CD4-positive, alpha-beta T cell treated with Interleukin-6 at 100 ng/mL for 8 hours (primary cell): Measurements from ENCODE around the gene MEX3A.
A peak's percentile ranks its signal among the peaks of the same experiment; 100 is the strongest.

ENCODE experiments used
- DNase-seq: peaks from one replicate; pipeline ENCODE4 v3.0.0-alpha.2; 2020; ENCODE audit warnings: mixed read lengths, low spot score

MEX3A gene

DNA sequence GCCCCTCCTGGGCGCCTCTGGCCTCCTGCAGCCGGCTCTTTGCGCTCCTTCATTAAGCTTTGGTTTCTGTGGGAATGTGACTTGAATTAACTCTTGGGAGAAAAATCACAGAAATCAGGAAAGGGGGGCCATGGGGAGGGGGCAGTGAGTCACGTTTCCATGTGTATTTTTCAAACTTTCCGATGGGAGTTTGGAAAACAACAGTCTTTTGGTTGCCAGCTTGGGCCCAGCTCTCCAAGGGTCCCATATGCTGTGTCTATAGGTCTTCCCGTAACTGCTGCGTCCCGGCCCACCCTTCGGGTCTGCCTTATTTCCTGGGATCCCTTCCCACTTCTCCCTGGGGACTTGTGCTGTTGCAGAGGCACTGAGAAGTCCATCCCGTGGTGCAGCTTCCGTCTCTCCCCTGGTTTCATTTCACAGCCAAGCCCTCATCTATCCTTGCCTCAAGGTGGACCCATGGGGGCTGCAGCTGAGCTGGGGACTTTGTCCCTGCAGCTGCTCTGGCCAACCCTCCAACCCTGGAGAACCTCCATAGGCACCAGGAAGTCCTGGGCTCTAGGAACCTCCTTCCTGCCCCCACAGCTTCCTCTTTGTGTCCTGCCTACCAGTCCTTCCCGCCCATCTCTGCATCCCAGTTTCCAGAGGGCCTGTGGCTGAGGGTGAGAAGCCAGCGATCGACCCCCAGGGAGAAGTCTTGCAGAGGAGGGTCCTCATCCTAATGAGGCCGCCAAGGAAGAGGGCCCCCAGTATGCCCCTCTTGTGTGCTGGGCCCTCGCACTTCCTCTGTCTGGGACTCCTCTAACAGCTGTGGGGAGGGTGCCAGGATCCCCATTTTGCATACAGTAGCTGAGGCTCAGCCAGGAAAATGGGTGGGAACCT is 20.6 kb upstream of the MEX3A start:
- no peak for DNase-seq

DNA sequence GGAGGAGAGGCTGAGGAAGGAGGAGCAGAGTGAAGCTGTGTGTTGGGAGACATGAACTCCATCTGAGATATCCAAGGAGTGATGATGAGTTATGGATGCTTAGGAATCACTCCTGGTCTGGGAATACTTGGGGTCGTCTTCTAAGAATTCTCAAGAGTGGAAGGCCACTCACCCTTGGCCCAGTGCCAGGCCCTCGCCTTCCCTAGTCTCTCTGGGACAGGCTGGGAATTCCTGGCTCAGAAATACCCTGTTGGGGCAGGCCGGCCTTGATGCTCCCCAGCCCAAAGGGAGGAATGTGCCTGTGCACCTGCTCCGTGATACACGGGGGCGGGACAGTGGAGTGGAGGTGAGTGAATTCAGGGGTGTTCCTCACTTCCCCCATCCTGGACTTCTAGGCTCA is 19.6 kb upstream of the MEX3A start:
- DNase-seq, result no peak

DNA sequence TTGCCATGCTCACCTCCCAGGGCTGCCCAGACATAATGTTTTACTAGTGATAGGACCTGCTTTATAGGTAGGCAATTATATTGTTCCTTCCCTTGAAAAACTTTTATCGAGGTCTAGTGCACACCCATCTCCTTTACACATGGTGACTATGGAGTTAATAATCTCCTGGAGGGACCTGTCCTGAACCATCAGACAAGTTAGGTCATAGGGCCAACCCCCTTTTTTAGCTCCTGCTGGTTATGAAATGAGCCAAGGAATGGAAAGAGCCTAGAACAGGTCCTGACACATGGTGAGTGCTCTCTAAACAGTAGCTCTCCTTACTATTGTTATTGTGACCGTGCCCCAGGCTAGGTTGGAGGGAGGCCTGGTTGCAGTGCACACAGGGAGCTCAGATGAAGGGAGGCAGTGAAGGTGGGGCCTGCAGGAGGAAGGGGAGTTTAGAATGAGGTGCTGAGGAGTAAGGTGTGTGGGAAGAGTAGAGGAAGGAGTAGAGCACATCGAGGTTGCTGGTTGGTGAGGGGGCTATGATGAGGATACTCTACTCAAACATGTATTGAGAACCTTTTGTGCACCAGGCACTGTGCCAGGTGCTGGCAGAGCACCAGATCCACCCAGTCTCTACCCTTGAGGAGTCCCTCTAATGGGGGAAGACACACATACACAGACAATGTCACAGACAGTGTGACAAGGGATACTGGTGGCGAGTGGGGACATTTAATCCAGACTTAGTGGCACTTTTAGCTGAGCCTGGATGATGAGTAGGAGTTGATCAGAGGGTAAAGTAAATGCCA is 18.1 kb upstream of the MEX3A start:
- DNase-seq, result no peak

DNA sequence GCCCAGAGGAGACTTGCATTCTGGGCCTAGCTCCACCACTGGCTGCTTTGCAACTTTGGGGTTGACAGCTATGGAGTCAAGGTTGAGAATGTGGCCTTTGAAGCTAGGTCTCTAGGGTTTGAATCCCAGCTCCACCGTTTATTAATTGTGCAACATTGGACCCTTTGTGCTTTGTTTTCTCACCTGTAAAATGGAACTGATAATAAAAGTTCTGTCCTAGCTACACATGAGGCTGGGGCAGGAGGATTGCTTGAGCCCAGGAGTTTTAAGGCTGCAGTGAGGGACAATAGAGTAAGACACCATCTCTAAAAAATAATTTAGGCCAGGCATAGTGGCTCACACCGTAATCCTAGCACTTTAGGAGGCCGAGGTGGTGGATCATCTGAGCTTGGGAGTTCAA is 17.0 kb upstream of the MEX3A start:
- DNase-seq, result no peak

DNA sequence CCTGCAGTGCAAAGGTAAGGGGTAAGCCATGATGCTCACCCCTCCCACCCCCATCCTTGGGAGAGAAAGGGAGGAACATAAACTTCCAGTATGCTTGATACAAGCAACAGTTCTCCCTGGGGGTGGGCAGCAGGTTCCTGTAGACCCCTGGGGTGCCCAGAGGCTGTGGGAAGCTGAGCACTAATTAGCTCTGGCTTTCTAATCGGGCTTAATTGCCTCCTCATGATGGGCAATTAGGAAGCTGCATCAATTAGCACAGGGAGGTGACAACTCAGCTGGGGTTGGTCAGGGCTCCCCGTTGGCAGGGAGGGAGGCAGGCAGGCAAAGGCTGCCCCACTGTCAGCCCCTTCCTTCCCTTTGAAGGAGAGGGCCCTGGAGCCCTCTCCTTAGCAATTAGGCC is 16.5 kb upstream of the MEX3A start:
- no peak for DNase-seq

DNA sequence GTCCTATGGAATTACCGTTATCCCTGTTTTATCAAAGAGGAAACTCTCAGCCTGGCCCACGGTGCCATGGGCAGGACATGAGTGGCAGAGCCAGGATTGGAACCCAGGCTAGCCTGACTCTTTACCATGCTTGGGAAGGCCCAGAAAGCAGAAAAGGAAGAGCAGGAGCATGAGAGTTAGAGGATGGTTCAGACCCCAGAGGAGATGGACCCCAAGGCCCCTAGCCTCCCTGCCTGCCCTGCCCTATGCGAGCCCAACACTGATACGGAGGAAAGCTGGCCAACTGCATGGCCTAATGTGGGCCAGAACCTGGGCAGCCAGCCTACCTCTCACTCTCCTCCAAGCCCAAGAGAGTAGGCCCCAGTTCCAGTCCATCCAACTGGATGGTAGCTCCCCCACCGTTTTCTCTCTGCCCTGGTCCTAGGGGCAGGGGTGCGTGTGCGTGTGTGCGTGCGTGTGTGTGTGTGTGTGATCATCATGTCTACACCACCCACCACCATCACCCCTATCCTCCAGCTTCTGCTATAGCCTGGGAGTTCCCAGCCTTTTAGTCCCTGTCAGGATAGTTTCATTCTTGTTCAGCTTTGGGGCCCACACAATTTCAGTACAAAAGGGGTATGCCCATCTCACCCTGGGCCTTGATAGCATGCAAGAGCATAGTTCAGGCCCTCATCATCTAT is 15.4 kb upstream of the MEX3A start:
- DNase-seq, result no peak

DNA sequence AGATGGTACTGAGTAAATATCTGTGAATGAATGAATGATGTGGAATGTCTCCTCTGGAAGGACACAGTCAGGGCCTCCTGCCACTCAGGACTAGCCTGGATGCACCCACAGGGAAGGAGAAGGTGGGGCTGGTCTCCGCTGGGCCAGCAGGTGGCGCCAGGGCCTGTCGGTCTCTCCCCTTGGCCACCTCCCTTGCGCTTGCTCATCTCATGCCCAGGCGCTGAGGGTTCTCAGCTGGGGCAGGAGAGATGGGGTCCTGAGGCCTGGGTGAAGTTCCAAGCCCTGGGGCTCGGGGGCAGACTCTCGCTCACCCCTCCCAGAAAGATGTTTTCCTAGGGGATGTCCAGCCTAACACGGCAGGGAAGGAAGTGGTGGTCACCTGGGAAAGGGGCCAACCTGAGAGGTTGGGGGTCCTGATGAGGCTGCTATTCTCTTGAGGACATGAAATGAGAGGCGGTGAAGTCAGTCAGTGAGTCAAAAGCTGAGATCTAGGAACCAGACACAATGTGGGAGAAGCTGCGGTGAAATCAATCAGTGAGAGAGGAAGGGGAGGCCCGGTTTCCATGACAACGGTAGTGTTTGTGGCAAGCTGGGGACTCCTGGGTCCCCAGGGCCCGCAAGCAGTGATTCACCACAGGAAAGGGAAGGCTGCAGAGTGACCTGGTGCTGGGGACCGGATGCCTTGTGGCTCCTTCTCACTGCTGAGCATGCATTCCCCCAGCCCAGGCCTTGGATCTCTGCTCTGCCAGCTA is 14.6 kb upstream of the MEX3A start:
- DNase-seq, result peak; percentile 91

DNA sequence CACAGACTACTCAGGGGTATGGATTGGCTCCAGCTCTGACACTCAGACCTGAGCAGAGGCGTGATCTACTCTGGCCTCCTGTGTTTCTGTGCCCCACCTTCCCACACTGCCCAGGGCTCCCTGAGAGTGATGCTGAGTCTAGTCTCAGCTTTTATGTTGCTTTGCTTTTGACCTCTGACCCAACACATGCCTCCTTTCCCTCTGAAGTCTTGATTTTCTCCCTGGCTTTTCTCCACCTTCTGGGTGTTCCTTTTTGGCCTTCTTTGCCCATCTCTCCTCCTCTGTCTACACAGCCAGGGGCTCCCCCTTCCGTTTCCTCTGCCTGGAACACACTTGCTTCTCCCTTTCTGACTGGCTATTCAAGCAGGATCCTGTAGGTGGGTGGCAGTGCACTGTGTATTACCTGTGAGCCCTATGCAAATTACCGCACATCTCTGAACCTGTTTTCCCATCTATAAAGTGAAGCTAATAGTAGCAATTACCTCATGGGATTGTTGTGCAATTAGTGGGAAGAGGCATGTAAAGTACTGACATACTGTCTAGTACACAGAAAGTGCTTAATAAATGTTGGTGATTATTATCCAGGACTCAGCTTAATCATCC is 13.7 kb upstream of the MEX3A start:
- DNase-seq, result no peak

DNA sequence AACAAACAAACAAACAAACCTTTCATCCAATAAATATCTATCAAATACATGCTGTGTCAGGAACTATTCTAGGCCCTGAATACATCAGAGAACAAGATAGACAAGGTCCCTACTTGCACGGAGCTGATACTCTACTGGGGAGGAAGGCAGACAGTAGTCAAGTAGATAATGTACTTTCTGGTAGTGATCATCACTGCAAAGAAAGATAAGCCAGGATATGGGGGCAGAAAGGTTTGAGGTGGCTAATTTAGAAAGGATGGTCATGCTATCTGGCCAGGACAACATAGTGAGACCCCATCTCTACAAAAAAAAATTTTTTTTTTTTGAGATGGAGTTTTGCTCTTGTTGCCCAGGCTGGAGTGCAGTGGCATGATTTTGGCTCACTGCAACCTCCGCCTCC is 9.3 kb upstream of the MEX3A start:
- no peak for DNase-seq

DNA sequence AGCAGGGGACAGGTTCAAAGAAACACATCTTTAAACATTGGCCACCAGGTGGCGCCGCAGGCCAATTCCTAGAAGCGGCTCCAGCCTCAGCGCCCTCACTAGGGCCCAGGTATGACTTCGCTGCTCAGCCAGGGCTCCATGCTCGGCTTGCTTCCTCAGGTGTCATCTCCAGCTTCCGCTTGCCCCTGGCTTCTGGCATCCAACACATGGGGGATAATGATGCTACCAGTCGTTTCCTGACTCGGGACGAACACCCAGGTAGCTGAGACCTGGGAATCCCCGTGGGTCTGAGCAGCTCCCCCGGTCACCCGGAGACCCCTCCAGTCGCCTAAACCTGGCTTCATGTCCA is 8.5 kb upstream of the MEX3A start:
- DNase-seq, result peak; percentile 87

DNA sequence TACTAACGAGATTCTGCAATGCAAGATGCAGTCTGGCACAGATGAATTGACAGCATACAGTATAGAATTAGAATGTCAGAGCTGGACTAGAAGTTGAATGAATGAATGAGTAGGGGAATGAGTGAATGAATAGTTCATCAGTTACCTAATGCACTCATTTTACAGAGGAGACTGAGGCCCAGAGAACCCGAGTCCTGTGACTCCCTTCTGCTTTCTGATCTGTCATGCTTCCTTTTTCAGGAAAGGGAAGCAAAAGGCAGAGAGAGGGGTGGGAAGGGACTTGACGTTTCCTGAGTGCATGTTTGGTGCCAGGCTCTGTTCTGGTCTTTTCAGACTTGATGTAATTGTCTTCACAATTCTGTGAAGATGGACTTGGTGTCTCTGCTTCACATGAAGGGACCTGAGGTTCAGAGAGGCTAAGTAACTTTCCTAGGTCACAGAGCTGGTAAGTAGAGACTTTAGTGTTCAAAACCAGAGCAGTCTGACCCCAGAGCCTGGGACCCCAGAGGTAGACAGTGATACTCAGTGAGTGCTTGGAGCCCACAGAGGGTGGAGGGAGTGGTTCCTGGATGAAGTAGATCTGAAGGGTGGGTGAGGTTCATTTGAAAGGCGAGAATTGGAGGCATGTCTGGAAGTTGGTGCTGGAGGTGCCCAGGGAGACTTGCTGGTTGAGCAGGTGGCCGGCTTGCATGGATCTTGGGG is 8.0 kb upstream of the MEX3A start:
- no peak for DNase-seq

DNA sequence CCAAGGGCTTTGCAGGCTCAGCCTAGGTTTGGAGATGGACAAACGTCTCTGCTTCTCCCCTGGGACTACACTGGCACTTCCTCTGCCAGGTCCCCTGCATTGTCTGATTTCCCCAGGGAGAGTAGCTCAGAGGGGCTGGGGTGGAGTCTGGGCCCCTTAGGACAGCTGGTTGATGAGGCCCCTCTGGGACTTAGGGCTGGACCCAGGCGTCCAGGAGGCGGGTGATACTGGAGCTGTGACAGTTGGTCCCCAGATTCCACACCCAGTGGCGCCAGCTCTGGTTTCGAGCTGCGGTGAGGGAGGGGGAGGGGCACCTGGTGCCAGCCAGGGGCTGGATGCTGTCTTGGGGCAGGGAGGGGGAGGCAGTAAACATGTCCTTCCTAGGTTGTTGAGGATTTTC is 7.4 kb upstream of the MEX3A start:
- no peak for DNase-seq

DNA sequence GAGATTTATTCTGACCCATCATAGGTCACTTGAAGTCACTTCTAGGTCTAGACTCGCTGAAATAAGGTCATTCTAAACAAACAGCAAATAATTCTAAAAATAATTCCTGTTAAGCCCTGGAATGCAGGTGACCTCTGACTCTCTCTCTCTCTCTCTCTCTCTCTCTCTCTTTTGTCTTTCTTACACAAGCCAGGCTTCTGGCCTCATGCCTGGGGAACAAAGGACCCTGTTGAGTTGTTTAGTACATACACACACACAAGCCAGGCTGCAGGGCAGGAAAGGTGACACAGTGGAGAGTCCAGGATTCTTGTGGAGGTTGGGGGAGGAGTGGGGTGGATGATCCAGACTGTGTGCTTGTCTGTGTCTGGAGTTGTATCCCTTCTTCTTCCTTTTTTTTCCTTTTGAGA is 4.0 kb upstream of the MEX3A start:
- no peak for DNase-seq

DNA sequence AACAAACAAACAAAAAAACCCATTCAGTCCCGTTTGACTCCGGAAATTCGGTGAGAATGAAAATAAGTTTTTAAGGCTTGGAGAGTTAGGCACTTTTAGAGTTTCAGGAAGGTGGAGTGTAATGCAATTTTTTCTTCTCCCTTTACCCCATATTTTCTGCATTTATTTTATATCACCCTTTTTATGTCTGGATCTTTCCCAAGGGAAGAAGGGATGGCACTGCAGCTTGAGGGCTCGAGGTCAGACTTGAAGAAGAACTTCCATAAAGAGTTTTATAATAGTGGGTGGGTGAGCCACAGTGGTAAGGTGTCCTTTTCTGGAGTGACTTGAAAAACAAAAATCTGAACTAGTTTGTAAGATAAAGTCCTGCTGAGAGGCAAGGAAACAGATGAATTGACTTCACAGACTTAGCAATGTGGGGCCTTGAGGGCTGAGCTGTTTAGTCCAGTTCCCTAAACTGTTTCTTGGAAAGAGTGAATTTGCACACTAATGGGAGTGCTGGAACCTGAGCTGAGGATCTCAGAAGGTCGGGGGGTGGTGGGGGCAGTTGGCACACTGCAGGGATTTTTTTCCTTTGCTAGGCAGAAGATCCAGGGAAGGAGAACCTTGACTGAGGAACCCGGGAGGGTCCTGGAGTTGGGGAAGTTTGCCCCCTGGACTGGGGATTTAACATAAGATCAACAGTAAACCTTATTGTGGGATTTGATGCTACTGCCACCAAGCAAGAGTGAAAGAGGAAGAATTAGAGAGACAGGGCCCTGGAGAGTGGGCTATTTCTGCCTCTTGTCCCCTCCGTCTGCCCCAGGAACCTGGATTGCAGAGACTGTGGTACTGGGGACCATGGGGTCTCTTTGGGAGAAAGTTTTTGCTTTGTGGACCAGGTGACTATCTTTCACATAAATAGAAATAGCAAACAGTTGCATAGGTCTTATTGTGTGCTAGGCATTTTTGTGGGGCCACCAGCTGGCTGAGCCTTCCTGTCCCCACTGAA is 1.8 kb upstream of the MEX3A start:
- no peak for DNase-seq

DNA sequence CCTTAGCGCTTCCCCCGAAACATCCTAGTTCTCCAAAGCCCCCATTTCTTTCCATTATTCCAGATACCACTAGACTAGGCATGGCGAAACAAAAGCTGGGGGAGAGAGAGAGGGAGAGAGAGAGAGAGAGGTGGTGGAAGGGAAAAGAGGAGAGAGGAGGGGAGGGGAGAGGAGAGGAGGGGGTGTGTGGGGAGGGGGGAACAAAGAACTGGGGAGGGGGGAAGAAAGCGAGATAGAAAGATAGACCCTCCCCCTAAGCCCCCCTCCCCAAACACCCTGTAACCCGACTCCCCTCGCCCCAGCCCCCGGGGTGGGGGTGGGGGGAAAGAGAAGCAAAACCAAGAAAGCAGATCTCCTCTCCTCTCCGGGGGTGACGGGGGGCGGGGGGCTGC is 352 bp downstream of the MEX3A start:
- DNase-seq, result no peak

DNA sequence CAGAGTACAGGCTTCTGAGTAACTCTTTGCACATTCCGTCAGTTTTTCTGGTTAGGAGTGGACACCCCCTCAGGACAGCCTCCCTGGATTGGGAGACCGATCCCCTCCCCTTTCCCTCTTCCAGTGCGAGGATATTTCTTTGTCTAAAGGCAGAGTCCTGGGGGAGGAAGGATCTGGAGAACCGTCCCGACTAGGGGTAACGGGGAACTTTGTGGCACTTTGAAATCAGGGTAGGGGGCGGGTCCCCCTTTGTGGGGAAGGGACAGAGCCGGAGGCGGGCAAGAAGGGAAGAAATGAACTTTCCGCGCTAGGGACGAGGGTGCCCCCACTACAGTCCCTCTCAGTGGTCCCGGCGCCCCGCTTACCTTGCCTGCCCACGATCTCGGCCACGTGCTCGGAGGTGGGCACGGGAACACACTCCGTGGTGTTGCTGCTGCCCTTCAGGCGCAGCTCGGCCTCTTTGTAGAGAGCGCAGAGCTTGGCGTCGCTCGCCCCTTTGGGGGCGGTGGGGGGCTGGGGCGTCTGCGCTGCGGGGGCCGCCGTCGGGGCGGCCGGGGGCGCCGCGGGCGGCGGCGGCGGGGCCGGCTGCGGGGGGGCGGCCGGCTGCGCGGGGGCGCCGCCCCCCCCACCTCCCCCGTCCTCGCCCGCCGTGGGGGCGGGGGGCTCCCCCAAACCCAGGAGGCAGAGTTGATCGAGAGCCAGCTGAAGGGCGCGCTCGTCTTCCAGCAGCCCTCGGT is 917 bp downstream of the MEX3A start:
- no peak for DNase-seq

DNA sequence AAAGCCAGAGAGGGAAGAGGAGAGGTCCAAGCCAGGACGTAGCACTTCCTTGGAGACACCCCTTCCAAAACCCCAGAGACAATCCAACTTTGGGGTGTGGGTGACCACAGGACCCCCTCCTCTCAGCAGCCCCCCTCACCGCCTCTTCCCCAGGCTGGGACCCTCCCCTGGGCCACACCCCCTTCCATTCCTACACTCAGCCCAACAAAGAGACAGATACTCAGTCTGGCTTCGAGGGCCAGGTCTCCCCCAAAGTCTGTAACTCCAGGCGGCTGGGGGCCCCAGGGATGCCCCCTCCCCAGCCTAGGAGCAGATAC is 1.4 kb downstream of the MEX3A start:
- no peak for DNase-seq

DNA sequence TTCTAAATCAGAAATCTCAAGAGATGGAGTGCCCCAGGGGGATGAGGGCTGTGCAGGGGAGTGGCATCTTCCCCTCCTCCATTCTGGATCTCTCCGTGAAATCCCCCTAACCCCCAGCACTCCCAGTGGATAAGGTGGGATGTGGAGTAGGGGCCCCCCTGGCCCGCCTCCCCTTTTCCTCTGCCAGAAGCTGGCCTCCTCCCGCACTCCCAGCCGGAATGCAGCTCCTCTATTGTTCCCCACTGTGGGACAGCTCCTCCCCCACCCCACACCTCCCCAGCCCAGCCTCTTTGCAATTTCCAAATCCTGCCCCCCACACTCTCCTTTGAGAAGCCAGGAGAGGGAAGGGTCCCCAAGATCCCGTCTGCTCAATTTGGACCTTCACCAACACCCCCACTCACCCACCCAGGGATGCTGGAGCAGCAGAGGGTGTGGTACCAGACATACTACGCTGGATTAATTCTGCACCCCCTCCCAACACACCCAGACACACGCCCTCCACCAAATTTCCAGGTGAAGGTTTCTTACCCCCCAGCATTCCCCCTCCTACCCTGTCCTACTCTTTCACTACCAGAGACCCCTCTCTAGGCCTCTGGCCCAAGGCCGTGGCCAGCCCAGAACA is 1.9 kb downstream of the MEX3A start:
- DNase-seq, result no peak

DNA sequence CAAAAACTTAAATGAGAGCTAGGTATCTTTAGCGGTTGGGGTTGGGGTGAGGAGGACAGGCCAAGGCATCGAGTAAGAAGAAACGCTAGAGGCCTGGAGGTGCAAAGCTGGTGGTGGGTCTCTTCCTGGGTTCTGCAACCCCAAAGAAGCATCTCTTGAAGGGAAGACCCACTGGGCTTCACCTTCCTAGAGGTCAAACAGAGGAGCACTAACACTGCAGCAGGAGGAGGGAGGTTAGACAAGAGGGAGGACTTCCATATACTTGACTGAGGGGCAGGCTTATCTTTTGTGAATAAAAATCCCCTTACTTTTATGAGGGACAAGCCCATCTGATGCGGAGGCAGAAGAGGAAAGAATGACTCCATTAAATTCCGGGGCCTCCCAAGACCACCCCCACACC is 2.5 kb downstream of the MEX3A start:
- DNase-seq, result no peak
